GM18909 (cell line): ENCODE data around the gene FGF13.

Experiments
- ATAC-seq: cut with Tn5 transposase; IDR thresholded peaks from one replicate; pipeline ENCODE4 v1.9.1; 2021; ENCODE audit warnings: mild to moderate bottlenecking; ENCODE audit not compliant: unreplicated experiment, poor library complexity

Gene FGF13

GRCh38 chrX:138669693-138670092, 41.8 kb downstream of the FGF13 start:
- ATAC-seq: no peak

GRCh38 chrX:138664466-138664865, 47.1 kb downstream of the FGF13 start:
- no peak for ATAC-seq

GRCh38 chrX:138664016-138664415, 47.5 kb downstream of the FGF13 start:
- ATAC-seq: no peak

GRCh38 chrX:138651494-138651893, 60.0 kb downstream of the FGF13 start:
- ATAC-seq: no peak

GRCh38 chrX:138648568-138648967, 62.9 kb downstream of the FGF13 start:
- ATAC-seq: no peak

- ATAC-seq: no peak
Measured at GRCh38 chrX:138638996-138639395, 72.5 kb downstream of the FGF13 start.
